Measurements from ENCODE around the gene NR2E3.

DNA sequence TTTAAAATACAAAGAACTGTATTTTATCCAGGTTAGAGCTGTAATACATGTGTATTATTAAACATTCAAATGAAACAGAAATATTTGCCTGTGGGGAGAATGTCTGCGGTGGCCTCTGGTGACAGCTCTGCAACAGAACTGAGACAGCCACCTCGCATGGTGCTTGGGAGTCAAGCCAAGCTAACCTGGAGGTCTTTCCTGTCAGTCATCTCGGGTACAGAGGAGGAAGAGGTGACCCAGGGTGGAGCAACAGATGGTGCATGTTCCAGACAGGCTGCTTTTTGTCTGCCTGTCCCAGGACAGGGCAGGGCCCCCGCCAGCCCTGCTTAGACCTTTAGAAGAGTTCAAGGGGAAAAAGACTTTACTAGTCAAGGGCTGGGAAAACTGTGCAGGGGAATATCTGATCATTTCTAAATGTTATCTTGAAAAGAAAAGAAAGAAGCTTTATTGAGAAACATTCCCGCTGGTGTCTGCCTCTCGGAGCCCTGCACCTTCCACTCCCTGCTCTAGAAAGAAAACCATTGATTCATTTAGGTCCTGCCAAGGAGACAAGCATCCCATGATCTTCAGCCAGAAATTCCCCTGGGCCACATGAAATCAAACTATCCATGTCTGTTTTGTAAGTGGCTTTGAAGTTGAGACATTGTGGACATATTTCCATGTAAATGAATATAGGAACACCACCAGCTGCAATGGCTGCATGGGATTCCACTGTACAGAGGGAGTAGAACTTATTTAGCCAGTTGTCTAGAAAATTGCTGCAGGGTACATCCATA, 5.5 kb upstream of the NR2E3 start:
- TF ChIP-seq, protein P1, sequence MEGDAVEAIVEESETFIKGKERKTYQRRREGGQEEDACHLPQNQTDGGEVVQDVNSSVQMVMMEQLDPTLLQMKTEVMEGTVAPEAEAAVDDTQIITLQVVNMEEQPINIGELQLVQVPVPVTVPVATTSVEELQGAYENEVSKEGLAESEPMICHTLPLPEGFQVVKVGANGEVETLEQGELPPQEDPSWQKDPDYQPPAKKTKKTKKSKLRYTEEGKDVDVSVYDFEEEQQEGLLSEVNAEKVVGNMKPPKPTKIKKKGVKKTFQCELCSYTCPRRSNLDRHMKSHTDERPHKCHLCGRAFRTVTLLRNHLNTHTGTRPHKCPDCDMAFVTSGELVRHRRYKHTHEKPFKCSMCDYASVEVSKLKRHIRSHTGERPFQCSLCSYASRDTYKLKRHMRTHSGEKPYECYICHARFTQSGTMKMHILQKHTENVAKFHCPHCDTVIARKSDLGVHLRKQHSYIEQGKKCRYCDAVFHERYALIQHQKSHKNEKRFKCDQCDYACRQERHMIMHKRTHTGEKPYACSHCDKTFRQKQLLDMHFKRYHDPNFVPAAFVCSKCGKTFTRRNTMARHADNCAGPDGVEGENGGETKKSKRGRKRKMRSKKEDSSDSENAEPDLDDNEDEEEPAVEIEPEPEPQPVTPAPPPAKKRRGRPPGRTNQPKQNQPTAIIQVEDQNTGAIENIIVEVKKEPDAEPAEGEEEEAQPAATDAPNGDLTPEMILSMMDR (conservative IDR thresholded peaks at IDR 0.05; ENCODE audit: low read length) = no peak
- TF ChIP-seq EZH2phosphoT487 (IDR thresholded peaks at IDR 0.05; ENCODE audit: borderline replicate concordance) = no peak
